ENCODE data around the gene ASCL1.

Gene ASCL1

DNA sequence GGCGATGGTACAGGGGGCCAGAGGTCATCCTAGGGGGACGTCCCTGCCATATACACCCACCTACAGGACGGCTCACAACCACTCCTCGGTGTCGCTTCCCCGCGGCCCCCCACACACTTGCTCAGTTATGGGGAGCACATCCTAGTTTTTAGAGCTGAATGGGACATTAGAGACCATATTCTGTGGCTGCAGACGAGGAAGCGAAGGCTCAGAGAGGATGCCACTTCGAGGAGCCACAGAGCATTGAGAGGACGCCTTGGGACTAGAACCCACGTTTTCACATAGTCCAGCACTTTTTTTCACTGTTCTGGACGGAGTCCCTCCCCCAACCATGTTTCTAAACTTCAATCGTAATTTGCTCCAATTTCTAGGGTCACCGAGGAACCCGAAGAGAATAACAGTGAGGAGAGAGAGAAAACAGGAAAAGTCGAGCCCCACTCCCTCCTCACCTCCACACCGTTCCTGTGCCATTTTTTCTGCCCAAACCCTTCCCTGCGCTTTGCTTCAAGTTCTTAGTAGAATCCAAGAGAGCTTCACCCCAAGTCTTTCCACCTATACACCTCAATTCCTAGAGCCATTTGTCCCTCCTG lies 641 bp upstream of the ASCL1 start:
- H3K4me3 ChIP-seq (ENCODE audit: low read depth, low read length) = no peak overlapping the region
- TF ChIP-seq, protein P1, sequence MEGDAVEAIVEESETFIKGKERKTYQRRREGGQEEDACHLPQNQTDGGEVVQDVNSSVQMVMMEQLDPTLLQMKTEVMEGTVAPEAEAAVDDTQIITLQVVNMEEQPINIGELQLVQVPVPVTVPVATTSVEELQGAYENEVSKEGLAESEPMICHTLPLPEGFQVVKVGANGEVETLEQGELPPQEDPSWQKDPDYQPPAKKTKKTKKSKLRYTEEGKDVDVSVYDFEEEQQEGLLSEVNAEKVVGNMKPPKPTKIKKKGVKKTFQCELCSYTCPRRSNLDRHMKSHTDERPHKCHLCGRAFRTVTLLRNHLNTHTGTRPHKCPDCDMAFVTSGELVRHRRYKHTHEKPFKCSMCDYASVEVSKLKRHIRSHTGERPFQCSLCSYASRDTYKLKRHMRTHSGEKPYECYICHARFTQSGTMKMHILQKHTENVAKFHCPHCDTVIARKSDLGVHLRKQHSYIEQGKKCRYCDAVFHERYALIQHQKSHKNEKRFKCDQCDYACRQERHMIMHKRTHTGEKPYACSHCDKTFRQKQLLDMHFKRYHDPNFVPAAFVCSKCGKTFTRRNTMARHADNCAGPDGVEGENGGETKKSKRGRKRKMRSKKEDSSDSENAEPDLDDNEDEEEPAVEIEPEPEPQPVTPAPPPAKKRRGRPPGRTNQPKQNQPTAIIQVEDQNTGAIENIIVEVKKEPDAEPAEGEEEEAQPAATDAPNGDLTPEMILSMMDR (IDR thresholded peaks at IDR 0.05; ENCODE audit: low read depth, low read length) = no peak
- in situ Hi-C loops (cut with HindIII; ENCODE audit: low sequenced_read_pairs) = no loop called here
- DNase-seq (ENCODE audit: low read depth, low spot score) = no peak

DNA sequence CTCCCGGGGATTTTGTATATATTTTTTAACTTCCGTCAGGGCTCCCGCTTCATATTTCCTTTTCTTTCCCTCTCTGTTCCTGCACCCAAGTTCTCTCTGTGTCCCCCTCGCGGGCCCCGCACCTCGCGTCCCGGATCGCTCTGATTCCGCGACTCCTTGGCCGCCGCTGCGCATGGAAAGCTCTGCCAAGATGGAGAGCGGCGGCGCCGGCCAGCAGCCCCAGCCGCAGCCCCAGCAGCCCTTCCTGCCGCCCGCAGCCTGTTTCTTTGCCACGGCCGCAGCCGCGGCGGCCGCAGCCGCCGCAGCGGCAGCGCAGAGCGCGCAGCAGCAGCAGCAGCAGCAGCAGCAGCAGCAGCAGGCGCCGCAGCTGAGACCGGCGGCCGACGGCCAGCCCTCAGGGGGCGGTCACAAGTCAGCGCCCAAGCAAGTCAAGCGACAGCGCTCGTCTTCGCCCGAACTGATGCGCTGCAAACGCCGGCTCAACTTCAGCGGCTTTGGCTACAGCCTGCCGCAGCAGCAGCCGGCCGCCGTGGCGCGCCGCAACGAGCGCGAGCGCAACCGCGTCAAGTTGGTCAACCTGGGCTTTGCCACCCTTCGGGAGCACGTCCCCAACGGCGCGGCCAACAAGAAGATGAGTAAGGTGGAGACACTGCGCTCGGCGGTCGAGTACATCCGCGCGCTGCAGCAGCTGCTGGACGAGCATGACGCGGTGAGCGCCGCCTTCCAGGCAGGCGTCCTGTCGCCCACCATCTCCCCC lies 777 bp downstream of the ASCL1 start:
- H3K4me3 ChIP-seq (ENCODE audit: low read depth, low read length) = peak overlapping the region; percentile 10
- in situ Hi-C loops (cut with HindIII; ENCODE audit: low sequenced_read_pairs) = no loop called here
- peak; percentile 27 for DNase-seq (ENCODE audit: low read depth, low spot score)
- TF ChIP-seq, protein P1 (IDR thresholded peaks at IDR 0.05; ENCODE audit: low read depth, low read length) = no peak

GRCh38 chr12:102958830-102959176 lies 1.3 kb downstream of the ASCL1 start:
- in situ Hi-C loops (cut with HindIII; ENCODE audit: low sequenced_read_pairs) = no loop called here
- no peak overlapping the region for H3K4me3 ChIP-seq (ENCODE audit: low read depth, low read length)
- TF ChIP-seq, protein P1 (IDR thresholded peaks at IDR 0.05; ENCODE audit: low read depth, low read length) = no peak
- no peak for DNase-seq (ENCODE audit: low read depth, low spot score)

DNA sequence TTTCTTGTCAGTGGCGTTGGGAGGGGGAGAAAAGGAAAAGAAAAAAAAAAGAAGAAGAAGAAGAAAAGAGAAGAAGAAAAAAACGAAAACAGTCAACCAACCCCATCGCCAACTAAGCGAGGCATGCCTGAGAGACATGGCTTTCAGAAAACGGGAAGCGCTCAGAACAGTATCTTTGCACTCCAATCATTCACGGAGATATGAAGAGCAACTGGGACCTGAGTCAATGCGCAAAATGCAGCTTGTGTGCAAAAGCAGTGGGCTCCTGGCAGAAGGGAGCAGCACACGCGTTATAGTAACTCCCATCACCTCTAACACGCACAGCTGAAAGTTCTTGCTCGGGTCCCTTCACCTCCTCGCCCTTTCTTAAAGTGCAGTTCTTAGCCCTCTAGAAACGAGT lies 1.9 kb downstream of the ASCL1 start:
- no peak overlapping the region for H3K4me3 ChIP-seq (ENCODE audit: low read depth, low read length)
- in situ Hi-C loops (cut with HindIII; ENCODE audit: low sequenced_read_pairs) = no loop called here
- TF ChIP-seq, protein P1 (IDR thresholded peaks at IDR 0.05; ENCODE audit: low read depth, low read length) = no peak
- DNase-seq (ENCODE audit: low read depth, low spot score) = no peak

DNA sequence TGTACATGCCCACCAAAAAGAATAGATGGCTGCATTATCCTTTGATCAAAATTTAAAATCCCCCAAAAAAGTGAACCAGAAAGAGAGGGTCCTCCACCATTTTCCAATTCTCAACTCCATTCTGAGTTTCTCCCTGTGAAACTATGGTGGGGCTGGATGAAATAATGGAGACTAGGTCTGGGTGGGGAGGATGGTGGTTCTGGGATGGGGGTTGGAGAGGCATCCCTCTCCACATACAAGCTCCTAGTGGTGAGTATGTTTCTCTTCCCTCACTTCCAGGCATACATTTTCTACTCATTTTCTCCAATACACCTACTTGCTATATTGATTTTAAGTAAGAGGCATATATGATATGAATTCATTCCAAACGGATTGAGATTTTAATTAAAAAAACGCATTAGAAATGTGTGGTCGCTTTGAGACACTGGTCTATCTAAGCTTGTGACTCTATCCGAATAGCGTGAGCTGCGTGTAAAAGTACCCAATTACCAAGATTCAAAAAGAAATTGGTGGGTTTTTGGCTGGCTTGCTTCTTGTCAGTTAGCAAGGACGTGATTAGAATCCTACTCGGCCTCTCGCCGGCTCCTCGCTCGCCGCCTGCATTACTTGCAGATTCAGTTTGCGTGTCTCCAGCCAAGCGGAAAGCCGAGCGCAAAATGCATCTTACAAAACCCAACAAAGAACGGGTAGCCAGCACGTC lies 3.4 kb downstream of the ASCL1 start:
- no peak for DNase-seq (ENCODE audit: low read depth, low spot score)
- H3K4me3 ChIP-seq (ENCODE audit: low read depth, low read length) = no peak overlapping the region
- TF ChIP-seq, protein P1 (IDR thresholded peaks at IDR 0.05; ENCODE audit: low read depth, low read length) = no peak

GRCh38 chr12:102961466-102961855 lies 4.0 kb downstream of the ASCL1 start:
- TF ChIP-seq, protein P1 (IDR thresholded peaks at IDR 0.05; ENCODE audit: low read depth, low read length) = no peak
- DNase-seq (ENCODE audit: low read depth, low spot score) = no peak
- H3K4me3 ChIP-seq (ENCODE audit: low read depth, low read length) = no peak overlapping the region
- in situ Hi-C loops (cut with HindIII; ENCODE audit: low sequenced_read_pairs) = no loop called here

More for the DNA sequence above, 3.4 kb downstream of the ASCL1 start:
- in situ Hi-C loops (cut with HindIII; ENCODE audit: low sequenced_read_pairs) = no loop called here
